Dermis lymphatic vessel endothelial cell (primary cell): ENCODE measurements around the gene MAPK7. TPM values are rescaled to one million over a fixed set of nuclear protein-coding genes. Genes with fewer than 3 reads are reported as not detected.

Source experiments
- total RNA-seq: library from RNA; depleted of rRNA; stranded (reverse); fragments of >200 nt; gene quantifications from 2 replicates; pipeline ENCODE4 v1.2.1, GENCODE V29; 2014

Gene MAPK7
- total RNA-seq, result 11.8 and 17.2 TPM in 2 replicates

DNA sequence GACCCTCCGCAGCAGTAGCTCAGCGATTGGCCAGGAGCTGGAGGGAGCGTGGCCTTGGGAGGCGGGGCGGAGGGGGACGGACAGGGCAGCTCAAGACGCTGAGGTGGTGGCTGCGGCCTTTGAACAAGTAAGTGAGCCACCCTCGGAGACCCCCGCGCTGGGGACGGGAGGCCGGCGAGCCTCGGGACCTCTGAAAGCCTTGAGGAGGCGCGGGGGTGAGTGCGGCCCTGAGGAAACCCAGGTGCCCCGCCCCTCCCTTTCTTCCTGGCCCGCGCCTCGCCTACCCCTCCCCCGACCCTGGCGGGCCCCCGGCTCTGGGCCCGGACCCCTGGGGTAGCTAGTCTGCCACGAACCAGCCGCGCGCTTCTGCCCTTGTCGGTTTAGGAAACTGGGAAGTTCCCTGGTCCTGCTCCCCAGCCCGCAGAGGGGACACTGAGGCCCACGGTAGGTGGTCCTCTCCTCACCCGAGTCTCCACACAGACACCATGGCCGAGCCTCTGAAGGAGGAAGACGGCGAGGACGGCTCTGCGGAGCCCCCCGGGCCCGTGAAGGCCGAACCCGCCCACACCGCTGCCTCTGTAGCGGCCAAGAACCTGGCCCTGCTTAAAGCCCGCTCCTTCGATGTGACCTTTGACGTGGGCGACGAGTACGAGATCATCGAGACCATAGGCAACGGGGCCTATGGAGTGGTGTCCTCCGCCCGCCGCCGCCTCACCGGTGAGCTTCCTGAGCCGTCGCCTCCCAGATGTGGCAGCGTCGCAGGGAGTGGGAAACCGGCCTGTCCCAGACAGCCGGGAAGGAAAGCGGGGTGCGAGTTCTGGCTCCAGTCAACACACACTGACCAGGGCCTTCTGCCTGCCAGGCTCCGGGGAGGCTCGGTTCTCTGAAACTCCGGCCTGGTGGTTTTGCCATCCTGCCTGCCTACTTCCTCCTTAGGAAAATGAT, at the start of gene MAPK7:
TSS of gene MAPK7 (plus strand) at position 83 of the 945 bp plus-strand sequence. CDS start at position 486, 403 bp downstream.

DNA sequence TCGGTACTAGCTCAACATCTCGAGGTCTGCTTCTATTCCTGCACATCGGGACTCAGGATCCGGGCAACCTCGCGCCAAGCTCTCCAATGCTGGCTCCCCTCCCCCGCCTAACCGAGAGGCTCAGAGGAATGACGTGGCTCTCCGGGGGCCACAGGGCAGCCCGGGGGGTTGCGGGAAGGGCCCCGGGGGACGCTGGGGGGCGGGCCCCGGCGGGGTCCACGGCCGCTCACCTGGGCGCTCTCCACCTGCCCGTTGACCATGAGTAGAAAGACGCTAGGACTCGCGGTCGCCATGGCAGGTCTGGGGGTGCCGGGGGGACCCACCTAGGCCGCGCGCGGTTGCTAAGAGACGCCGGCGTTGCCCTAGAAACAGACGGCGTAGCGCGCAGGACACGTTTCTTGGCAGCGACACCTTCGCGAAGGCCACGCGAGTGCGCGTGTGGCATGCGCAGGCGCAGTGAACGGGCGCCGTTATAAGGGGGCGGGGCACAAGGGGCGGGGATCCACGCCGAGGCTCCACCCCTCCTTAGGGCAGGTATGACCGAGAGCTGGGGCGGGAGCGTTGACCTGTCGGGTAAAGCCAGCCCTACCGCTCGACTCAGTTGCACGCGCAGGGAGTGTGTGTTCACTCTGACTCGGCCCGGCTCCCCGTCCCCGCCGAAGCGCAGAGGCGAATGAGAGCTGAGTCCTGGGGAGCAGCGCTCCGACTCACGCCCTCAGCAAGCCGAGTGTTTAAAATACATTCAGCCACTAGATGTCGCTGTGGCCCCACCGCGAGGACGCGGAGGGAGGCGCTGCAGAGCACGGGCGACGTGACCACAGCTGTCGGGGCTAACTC, 15.8 kb upstream of the MAPK7 start, which contains the start of gene B9D1:
TSS of gene B9D1 (minus strand) at position 447 of the 837 bp plus-strand sequence. CDS start at position 293, 154 bp downstream.

DNA sequence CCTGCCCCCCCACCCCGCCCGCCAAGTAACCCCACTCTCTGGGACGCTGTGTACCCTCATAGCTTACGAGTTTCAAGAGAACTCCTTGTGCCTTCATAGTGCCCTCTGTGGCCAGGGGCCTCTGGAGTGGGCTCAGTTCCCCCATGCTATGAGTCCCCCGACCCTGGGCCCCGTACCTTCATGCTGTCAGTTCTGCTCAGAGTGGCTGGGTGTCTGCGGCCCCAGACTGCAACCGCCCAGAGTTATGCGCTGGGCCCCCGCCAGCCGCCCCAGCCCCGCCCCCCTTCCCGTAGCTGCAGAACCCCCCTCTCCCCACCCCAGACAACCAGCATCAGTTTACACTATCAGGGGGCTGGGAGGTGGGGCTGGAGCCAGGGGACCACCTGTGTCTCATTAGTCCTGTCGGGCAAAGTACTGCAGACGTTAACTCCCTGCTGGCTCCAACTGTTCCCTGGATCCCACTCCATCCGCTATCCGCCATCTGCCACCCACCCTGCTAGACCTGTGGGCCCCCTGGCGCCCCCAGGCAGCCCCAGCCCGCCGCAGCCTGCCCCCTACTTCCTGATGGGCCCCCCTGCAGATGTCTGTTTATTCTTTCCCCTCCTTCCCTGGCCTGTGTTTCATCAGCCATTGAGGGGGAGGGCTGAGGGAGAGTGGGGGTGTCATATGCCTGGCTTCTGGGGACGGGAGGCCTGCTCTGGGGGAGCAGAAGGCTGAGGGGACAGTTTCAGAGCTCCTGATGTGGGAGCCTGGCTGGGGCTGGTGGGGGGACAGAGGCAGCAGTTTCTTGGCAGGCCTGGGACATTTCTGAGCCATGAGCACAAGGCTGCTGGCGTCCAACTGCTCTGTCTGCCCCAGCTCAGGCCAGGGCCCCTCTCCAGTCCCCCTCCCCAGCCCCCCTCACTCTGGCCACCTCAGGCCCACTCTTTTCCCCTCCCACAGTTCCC, 8.9 kb downstream of the MAPK7 start, which contains the start of gene MFAP4:
TSS of gene MFAP4 (minus strand) at position 217 of the 947 bp plus-strand sequence. CDS start at position 182, 35 bp downstream.

DNA sequence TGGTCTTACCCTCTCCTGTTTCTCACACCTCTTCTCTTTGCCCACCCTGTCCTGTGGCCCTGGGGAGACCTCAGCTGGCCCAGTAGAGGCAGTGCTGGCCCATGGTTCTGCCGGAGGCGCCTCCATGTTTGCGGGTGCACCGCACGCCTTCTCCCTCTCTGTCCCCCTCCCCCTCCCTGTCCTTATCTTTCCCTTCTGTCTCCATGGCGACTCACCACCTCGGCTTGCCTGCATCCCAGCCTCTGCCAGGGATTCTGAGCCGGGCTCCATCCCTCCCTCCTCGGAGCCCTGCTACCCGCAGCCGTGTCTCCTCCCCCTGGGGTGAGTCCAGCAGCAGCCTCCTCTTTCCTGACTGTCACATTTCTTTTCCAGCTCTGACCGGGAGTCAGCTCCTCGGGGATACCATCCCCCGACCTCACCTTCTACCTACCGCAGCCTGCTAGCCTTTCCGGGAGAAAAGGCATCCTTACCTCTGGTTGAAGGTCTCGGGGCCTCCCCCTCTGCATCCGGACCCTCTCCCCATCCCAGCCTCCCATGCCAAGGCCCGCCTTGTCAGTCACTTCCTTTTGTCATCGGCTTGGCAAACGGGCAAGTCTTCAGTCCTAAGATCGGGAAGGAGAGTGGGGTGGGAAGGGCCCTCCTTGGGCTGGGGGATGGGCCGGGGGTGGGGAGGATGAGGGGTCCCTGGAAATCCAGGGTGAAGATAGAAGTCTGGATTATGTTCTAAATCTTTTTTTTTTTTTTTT, 32.8 kb downstream of the MAPK7 start, which contains the start of gene RNF112:
TSS of gene RNF112 (plus strand) at position 358 of the 746 bp plus-strand sequence. CDS start at position 535, 177 bp downstream.

Other genes starting within 250 kb of the MAPK7 start
- 17.7 and 18.2 TPM in 2 replicates for gene EPN2, start 141.1 kb upstream of the MAPK7 start, total RNA-seq
- 11.9 and 12.4 TPM in 2 replicates for gene B9D1, start 15.8 kb upstream of the MAPK7 start, total RNA-seq
- gene MFAP4, start 8.7 kb downstream of the MAPK7 start, total RNA-seq, result not detected in 2 replicates
- 0.34 and 0.54 TPM in 2 replicates for gene RNF112, start 32.7 kb downstream of the MAPK7 start, total RNA-seq
- 0.22 and 0.34 TPM in 2 replicates for gene SLC47A1, start 155.4 kb downstream of the MAPK7 start, total RNA-seq